GM13977 (cell line): ENCODE data around the gene WDFY4.

Experiments
- DNase-seq: peaks from one replicate; pipeline ENCODE4 v3.0.0; 2012; ENCODE audit warnings: low spot score
- in situ Hi-C: fragments of 300-500 bp; cut with MboI; formaldehyde crosslinking; loops from one replicate; pipeline ENCODE4 v1.12.0; 2022; ENCODE audit warnings: low sequenced_read_pairs, low pct_unique_long_range_greater_than_20kb, mixed read lengths, inconsistent platforms; ENCODE audit not compliant: unreplicated experiment
- TF ChIP-seq, protein P1 (sequence below): IDR thresholded peaks from 2 replicates; pipeline ENCODE4 v1.5.1; 2012; ENCODE audit warnings: mild to moderate bottlenecking, control low read depth; ENCODE audit not compliant: insufficient read depth; ENCODE audit errors: extremely low read depth, missing control alignments

The WDFY4 gene

DNA sequence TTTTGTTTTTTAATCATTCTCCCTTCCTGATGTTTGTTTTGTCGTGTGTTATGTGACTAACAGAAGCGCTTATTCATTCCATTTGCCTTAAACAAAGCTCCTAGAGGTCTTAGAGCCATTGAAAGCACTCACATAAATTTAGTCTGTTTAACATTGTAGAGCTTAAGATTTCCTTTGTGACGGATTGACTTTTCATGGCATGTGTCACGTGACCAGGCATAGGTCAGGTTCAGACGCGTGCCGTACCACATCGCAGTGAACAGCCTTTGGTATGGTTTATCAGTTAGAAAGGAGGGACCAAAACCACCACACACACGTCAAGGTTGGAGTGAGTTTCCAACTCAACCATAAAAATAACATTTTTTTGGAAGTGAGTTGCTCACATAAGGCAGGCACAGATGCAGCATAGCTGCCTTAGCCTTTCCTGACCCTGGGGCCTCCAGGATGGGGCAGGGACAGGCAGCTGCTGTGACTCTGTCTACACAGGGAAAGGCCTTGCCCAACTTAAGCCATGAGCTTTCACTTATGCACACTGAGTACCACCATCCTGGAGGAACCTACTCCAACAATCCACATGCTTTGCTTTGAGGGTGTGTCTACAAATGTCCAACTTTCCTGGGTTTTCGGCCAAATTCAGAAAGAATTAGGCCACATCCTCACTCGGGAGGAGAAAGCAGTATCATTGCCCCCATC, 55.5 kb downstream of the WDFY4 start:
- in situ Hi-C loops: no loop called here
- no peak for DNase-seq
- TF ChIP-seq, protein P1, sequence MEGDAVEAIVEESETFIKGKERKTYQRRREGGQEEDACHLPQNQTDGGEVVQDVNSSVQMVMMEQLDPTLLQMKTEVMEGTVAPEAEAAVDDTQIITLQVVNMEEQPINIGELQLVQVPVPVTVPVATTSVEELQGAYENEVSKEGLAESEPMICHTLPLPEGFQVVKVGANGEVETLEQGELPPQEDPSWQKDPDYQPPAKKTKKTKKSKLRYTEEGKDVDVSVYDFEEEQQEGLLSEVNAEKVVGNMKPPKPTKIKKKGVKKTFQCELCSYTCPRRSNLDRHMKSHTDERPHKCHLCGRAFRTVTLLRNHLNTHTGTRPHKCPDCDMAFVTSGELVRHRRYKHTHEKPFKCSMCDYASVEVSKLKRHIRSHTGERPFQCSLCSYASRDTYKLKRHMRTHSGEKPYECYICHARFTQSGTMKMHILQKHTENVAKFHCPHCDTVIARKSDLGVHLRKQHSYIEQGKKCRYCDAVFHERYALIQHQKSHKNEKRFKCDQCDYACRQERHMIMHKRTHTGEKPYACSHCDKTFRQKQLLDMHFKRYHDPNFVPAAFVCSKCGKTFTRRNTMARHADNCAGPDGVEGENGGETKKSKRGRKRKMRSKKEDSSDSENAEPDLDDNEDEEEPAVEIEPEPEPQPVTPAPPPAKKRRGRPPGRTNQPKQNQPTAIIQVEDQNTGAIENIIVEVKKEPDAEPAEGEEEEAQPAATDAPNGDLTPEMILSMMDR: no peak

DNA sequence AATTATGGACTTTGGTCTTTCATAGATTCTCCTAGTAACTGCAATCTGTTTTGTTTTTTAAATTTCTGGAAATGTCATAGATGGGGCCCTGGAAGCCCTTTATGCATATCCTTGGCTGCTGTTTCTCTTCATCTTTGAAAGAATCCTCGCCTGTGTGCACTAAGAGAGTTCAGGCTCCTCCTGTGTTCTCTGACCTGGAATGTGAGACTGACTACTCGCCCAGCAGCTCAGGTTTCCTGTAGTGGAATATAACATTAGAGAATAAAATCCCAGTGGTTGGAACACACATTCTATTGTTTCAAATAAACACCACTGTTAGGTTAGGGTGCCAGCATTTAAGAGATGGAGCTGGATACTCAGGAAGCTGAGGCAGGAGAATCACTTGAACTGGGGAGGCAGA, 56.3 kb downstream of the WDFY4 start:
- DNase-seq: no peak
- TF ChIP-seq, protein P1: no peak
- in situ Hi-C loops: no loop called here

DNA sequence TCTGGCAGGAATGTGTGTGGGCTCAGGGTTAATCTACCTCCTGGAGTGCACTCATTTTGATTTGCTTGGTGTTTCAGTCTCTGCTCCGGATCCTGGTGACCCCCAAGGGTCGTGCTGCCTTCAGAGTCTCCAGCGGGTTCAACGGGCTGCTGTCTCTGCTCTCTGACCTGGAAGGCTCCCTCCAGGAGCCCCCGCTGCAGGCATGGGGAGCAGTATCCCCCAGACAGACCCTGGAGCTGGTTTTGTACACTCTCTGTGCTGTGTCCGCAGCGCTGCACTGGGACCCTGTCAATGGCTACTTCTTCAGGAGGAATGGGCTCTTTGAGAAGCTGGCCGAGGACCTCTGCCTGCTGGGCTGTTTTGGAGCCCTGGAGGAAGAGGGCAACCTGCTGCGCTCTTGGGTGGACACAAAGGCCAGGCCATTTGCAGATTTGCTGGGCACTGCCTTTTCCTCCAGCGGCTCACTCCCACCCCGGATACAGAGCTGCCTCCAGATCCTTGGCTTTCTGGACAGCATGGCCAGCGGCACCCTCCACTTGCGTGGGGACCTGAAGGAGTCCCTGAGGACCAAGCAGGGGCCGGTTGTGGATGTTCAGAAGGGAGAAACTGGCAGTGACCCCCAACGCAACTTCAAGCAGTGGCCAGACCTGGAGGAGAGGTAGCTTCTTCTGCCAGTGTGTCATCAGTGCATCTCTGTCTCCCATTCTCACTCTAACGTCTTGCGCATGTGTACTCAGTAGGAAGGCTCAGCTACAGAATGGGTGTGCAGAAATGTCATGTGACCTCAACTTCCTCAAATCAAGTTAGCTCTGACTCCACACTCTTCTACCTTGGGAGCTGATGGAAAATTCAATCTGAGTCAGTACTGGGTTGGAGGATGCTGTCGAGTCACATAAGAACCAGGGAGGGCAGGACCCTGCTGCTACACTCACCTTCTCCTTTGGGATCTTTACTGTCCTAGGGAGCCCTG, 58.5 kb downstream of the WDFY4 start:
- TF ChIP-seq, protein P1: no peak
- in situ Hi-C loops: no loop called here

DNA sequence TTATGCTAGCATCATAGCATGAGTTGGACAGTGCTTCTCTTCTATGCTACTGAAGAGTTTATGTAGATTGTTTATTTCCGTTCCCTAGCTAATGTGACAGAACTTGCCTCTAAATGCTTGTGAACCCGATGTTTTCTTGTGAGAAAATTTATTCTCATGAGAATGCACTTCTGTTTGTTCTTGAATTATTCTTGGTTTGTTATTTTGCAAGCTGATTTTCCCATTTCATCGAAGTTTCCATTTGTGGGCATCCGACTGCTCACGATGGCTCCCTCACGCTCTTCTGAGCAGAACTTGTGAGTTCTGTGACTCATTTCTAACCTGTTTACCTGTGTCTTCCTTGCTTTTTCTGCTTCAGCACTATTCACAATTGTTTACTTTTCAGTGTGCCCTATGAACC, 59.9 kb downstream of the WDFY4 start:
- in situ Hi-C loops: no loop called here
- DNase-seq: peak; percentile 28
- TF ChIP-seq, protein P1: no peak

More for the DNA sequence above, 58.5 kb downstream of the WDFY4 start:
- peak; percentile 26 for DNase-seq

DNA sequence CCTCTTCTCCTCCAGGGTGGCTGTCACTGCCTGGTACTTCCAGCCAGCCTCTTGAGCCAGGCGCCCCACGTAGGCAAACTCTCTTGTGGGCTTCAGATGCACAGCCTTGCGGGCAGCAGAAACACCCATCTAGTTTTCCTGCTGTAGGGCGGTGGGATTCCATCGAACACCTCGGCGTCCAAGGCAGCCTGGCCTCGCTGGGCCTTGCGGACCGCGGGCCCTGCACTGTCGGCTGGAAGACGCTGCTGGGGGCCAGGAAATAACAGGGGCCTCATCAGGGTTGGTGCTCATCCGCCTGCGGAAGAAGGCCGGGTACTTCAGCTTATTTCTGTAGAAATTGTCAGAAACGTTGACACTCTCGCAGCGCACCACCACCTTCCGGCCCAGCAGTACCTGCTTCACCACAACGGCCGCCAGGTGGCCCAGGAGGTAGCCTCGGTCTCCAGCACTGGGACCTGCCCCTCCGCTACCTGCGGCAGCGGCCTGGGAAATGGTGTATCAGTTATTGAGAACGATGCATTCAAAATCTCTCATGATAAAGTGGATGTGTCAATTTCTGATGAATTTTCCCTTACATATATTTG, 61.1 kb downstream of the WDFY4 start:
- TF ChIP-seq, protein P1: no peak
- in situ Hi-C loops: no loop called here
- DNase-seq: no peak

DNA sequence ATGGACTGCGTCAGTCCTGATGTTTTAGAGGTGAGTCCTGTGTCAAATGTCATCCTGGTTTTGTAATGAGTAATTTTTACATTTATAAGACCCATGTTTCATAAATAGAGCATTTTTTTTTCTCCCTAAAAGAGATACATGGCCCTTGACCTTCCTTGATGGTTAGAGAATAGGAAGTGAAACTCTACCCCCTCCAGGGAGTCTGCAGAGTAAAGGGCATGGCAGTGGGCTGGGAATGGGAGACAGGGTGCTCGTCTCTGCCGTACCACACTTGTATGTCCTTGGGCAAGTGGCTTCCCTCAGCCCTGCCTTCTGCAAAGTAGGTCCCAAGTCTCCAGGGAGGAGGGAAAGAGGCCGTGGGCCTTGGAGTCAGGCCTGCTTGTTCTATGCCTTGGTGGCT, 63.9 kb downstream of the WDFY4 start:
- no peak for DNase-seq
- in situ Hi-C loops: no loop called here

More for the DNA sequence above, 63.9 kb downstream of the WDFY4 start:
- TF ChIP-seq, protein P1: no peak
